Neural progenitor cell (in vitro differentiated cells): ENCODE data around the gene C15orf62. TPM values are rescaled to one million over a fixed set of nuclear protein-coding genes. Genes with fewer than 3 reads are reported as not detected.

Source experiments
- DNase-seq: peaks from one replicate; pipeline ENCODE4 v3.0.0-alpha.2; 2016; ENCODE audit warnings: low spot score
- H2AFZ ChIP-seq: fragments of 200-600 bp; sonication (generic); replicated peaks from 2 replicates; pipeline ENCODE4 v1.6.1; 2016; ENCODE audit warnings: antibody characterized with exemption
- H3F3A ChIP-seq: fragments of 200-600 bp; sonication (generic); 2 replicates; pipeline ENCODE4 v1.6.1; 2016; ENCODE audit warnings: antibody characterized with exemption, low read depth
- H3K27ac ChIP-seq: fragments of 200-600 bp; sonication (generic); 2 replicates; pipeline ENCODE4 v1.5.1; 2016; ENCODE audit warnings: mild to moderate bottlenecking
- H3K27me3 ChIP-seq: fragments of 200-600 bp; sonication (generic); 2 replicates; pipeline ENCODE4 v1.6.1; 2016; ENCODE audit warnings: mild to moderate bottlenecking, moderate library complexity
- H3K36me3 ChIP-seq: fragments of 200-600 bp; sonication (generic); 2 replicates; pipeline ENCODE4 v1.5.1; 2016
- H3K4me1 ChIP-seq: fragments of 200-600 bp; sonication (generic); 2 replicates; pipeline ENCODE4 v1.6.1; 2016; ENCODE audit warnings: mixed run types
- H3K4me2 ChIP-seq: fragments of 200-600 bp; sonication (generic); 2 replicates; pipeline ENCODE4 v1.6.1; 2016
- H3K4me3 ChIP-seq: fragments of 200-600 bp; sonication (generic); 2 replicates; pipeline ENCODE4 v1.5.1; 2016
- H3K79me2 ChIP-seq: fragments of 200-600 bp; sonication (generic); 2 replicates; pipeline ENCODE4 v1.6.1; 2016; ENCODE audit warnings: low read depth
- H3K9ac ChIP-seq: fragments of 200-600 bp; sonication (generic); 2 replicates; pipeline ENCODE4 v1.6.1; 2016
- H3K9me3 ChIP-seq: fragments of 200-600 bp; sonication (generic); 2 replicates; pipeline ENCODE4 v1.5.1; 2016; ENCODE audit warnings: low read depth
- H4K20me1 ChIP-seq: fragments of 200-600 bp; sonication (generic); 2 replicates; pipeline ENCODE4 v1.6.1; 2016; ENCODE audit warnings: low read depth
- H3K27ac Mint-ChIP-seq: 3 replicates; pipeline ENCODE4 v1.8.0; 2021; ENCODE audit warnings: mixed read lengths
- H3K27me3 Mint-ChIP-seq: 2 replicates; pipeline ENCODE4 v1.8.0; 2022; ENCODE audit warnings: low read depth, mild to moderate bottlenecking, inconsistent platforms, moderate library complexity, mixed read lengths; ENCODE audit not compliant: insufficient read depth
- H3K36me3 Mint-ChIP-seq: 3 replicates; pipeline ENCODE4 v1.8.0; 2021; ENCODE audit warnings: mixed read lengths
- H3K4me1 Mint-ChIP-seq: 3 replicates; pipeline ENCODE4 v1.8.0; 2021; ENCODE audit warnings: mixed read lengths
- H3K4me3 Mint-ChIP-seq: 3 replicates; pipeline ENCODE4 v1.8.0; 2021; ENCODE audit warnings: mild to moderate bottlenecking, moderate library complexity, mixed read lengths
- H3K9me3 Mint-ChIP-seq: 3 replicates; pipeline ENCODE4 v1.8.0; 2020; ENCODE audit warnings: mixed read lengths
- EZH2 ChIP-seq: fragments of 200-600 bp; sonication (generic); IDR thresholded peaks from 2 replicates; pipeline ENCODE4 v1.6.1; 2017; ENCODE audit warnings: antibody characterized with exemption, mild to moderate bottlenecking, moderate library complexity
- EZH2phosphoT487 ChIP-seq: fragments of 200-600 bp; sonication (generic); IDR thresholded peaks from 2 replicates; pipeline ENCODE4 v1.6.1; 2017; ENCODE audit warnings: antibody characterized with exemption
- total RNA-seq: library from RNA; depleted of rRNA; stranded (reverse); fragments of >200 nt; gene quantifications from 2 replicates; pipeline ENCODE4 v1.2.3, GENCODE V29; 2015; ENCODE audit warnings: low replicate concordance
- TF ChIP-seq, protein P1 (sequence below): fragments of 200-600 bp; sonication (generic); IDR thresholded peaks from 2 replicates; pipeline ENCODE4 v1.5.1; 2017; ENCODE audit warnings: antibody characterized with exemption, mild to moderate bottlenecking

C15orf62 gene
- total RNA-seq, 1 donor from 2014 or later, result not detected

DNA sequence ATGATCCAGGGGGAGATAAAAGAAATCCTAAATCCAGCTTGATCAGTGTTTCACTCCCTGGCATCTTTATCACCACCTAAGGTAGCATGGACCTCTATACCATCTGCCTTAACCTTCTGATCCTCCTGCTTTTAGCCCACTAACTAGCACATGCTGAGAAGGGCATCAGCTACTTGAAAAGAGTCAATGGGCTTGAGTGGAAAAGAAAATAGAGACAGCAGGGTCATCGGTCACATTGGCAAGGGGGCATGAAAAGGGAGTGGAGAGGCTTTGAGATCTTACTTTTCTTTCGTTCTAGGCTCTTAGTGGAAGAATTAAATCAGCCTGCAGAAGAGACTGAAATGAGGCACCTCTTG lies 36.9 kb downstream of the C15orf62 start:
- Histone ChIP-seq H3K4me2 (peak overlapping the region; percentile 91), H3K4me1 (peaks cover 5% of the 10 kb centered on the region), H3K4me3 (peak overlapping the region; percentile 95), H3K9ac (peak overlapping the region; percentile 57), H3K36me3 (no peaks in the 10 kb centered on the region), H2AFZ (peak overlapping the region; percentile 100), H3K27me3 (no peaks in the 10 kb centered on the region), H3K79me2 (peaks cover 22% of the 10 kb centered on the region), H3K27ac (no peak overlapping the region), H3F3A (peaks cover 9% of the 10 kb centered on the region), H4K20me1 (no peaks in the 10 kb centered on the region), H3K9me3 (no peaks in the 10 kb centered on the region)
- Mint-ChIP-seq H3K4me1 (peaks cover 28% of the 10 kb centered on the region), H3K4me3 (peak overlapping the region; percentile 99), H3K27me3 (no peaks in the 10 kb centered on the region), H3K36me3 (peaks cover 7% of the 10 kb centered on the region), H3K9me3 (no peaks in the 10 kb centered on the region), H3K27ac (peak overlapping the region; percentile 97)
- TF ChIP-seq, protein P1, sequence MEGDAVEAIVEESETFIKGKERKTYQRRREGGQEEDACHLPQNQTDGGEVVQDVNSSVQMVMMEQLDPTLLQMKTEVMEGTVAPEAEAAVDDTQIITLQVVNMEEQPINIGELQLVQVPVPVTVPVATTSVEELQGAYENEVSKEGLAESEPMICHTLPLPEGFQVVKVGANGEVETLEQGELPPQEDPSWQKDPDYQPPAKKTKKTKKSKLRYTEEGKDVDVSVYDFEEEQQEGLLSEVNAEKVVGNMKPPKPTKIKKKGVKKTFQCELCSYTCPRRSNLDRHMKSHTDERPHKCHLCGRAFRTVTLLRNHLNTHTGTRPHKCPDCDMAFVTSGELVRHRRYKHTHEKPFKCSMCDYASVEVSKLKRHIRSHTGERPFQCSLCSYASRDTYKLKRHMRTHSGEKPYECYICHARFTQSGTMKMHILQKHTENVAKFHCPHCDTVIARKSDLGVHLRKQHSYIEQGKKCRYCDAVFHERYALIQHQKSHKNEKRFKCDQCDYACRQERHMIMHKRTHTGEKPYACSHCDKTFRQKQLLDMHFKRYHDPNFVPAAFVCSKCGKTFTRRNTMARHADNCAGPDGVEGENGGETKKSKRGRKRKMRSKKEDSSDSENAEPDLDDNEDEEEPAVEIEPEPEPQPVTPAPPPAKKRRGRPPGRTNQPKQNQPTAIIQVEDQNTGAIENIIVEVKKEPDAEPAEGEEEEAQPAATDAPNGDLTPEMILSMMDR, result no peak
- TF ChIP-seq EZH2phosphoT487, result no peak
- TF ChIP-seq EZH2, result no peak
- DNase-seq, result no peak

DNA sequence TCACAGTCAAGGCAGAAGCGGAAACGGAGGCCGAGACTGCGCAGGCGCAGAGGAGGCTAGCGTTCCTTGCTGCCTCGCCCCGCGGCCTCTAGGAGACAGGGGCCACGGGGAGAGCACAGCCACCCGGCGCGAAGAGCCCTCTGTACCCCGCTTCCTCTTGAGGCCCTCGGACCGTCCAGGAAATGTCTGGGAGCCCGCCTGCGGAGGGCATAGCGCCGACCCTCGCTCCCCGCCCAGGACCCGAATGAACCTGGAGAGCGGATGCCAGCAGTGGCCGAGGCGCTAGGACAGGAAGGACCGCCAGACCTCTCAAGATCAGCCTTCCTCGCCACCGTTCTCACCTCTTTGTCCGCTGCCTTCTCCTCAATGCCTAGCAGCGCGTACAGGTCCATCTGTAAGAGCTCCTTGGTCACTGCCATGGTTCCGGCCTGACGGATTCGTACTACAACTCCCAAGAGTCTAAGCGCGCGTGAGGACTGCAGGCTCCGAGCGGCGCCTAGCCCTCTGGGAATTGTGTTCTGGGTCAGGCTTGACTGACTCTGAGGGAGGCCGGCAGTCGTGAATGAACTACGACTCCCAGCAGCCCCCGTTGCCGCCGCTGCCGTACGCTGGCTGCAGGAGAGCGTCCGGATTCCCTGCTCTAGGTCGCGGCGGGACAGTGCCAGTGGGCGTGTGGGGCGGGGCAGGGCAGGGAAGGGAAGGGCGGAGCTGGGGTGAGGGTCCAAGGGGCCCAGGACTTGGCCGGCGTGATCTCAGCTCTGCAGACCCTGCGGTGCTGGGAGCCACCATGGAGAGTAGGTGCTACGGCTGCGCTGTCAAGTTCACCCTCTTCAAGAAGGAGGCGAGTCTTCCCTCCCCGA lies 37.5 kb downstream of the C15orf62 start, which contains the start of the genes DNAJC17 and ZFYVE19:
DNAJC17 (minus strand) TSS at position 446 of the 860 bp plus-strand sequence; CDS start at position 419, 27 bp downstream.
ZFYVE19 (plus strand) TSS at position 62 of the 860 bp plus-strand sequence; CDS start at position 563, 501 bp downstream.
- H3K27me3 Mint-ChIP-seq, result peaks cover under 1% of the 10 kb centered on the region
- Histone ChIP-seq H3K4me3 (peak within 1 kb of the TSS; percentile 95), H3K36me3 (no peaks in the 10 kb centered on the region), H3K9me3 (no peaks in the 10 kb centered on the region), H2AFZ (peak within 1 kb of the TSS; percentile 100), H4K20me1 (no peaks in the 10 kb centered on the region), H3K27ac (no peak within 1 kb of the TSS), H3K27me3 (no peaks in the 10 kb centered on the region), H3K4me2 (peak within 1 kb of the TSS; percentile 91), H3K9ac (peak within 1 kb of the TSS; percentile 57), H3K4me1 (peaks cover 5% of the 10 kb centered on the region), H3K79me2 (peaks cover 22% of the 10 kb centered on the region), H3F3A (peaks cover 9% of the 10 kb centered on the region)
- H3K4me3 Mint-ChIP-seq, result peak within 1 kb of the TSS; percentile 99
- TF ChIP-seq, protein P1, result peak; percentile 18
- no peak for TF ChIP-seq EZH2phosphoT487
- TF ChIP-seq EZH2, result no peak
- no peaks in the 10 kb centered on the region for H3K9me3 Mint-ChIP-seq
- peak; percentile 99 for DNase-seq
- peaks cover 3% of the 10 kb centered on the region for H3K36me3 Mint-ChIP-seq
- H3K4me1 Mint-ChIP-seq, result peaks cover 25% of the 10 kb centered on the region
- H3K27ac Mint-ChIP-seq, result peak within 1 kb of the TSS; percentile 97

DNA sequence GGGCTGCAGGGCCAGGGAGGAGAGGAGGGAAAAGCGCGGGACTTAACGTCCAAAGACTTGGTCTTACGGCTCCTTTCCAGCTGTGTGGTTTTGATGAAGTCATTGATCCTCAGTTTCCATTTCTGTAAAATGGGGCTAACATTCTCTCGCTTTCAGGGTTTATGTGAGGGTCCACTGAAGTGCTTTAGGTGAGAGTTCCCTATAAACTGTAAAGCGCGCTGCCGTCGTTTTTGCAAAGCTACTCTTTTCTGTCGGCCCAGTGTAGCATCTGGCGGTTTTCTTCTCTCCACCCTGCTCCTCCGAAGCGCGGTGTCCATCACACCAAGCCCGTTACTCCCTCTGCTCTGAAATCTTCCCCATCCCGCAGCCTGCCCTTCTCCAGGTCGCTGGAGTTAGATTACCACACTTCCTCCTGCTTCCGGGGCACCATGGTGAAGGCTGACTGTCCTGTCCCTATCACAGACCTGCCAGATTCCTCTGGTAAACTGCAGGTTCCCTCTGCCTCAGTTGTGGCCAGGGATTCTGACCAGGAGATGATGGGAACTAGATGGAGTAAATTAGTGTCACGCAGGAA lies 38.2 kb downstream of the C15orf62 start:
- TF ChIP-seq, protein P1, result no peak
- no peak for TF ChIP-seq EZH2phosphoT487
- no peak for TF ChIP-seq EZH2
- DNase-seq, result no peak
- Histone ChIP-seq H3K9me3 (no peaks in the 10 kb centered on the region), H3K79me2 (peaks cover 22% of the 10 kb centered on the region), H3K36me3 (no peaks in the 10 kb centered on the region), H4K20me1 (no peaks in the 10 kb centered on the region), H3K27ac (no peak overlapping the region), H3K4me2 (peak overlapping the region; percentile 82), H3K9ac (no peak overlapping the region), H3K27me3 (no peaks in the 10 kb centered on the region), H3K4me3 (peak overlapping the region; percentile 95), H3K4me1 (peaks cover 5% of the 10 kb centered on the region), H3F3A (peaks cover 9% of the 10 kb centered on the region), H2AFZ (peak overlapping the region; percentile 82)
- H3K4me3 Mint-ChIP-seq, result peak overlapping the region; percentile 99
- H3K27me3 Mint-ChIP-seq, result peaks cover 2% of the 10 kb centered on the region
- H3K36me3 Mint-ChIP-seq, result peaks cover under 1% of the 10 kb centered on the region
- H3K27ac Mint-ChIP-seq, result no peak overlapping the region
- no peaks in the 10 kb centered on the region for H3K9me3 Mint-ChIP-seq
- peaks cover 25% of the 10 kb centered on the region for H3K4me1 Mint-ChIP-seq
